Measurements from ENCODE around the gene CIAO2B. TPM values are rescaled to one million over a fixed set of nuclear protein-coding genes. Genes with fewer than 3 reads are reported as not detected.

CIAO2B gene
- total RNA-seq, 4 donors from 2014 or later = 83.1 to 101 (median 95.5) TPM

DNA sequence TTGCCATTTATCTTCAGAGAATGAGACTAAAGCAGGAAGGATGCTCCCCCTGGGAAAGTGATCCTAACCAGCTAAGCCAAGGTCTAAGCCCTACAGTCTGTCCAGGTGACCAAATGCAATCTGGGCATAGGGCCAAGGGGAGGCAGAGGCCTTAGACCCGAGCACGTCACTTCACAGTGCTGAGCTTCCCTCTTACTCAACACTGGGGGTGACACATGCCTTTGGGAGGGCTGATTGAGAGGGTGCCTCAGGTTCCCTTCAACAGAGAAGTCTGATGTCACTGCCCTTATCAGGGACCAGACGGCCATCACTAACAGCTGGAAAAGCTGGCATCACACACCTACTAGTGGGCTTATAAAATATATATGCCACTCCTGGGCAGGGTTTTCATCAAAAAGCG, 4.0 kb downstream of the CIAO2B start:
- Histone ChIP-seq H3K27ac (replicated peaks in 1 of 4) (no peak overlapping the region), H3K27me3 (no peaks in the 10 kb centered on the region), H3K36me3 (peaks cover 0 to 31% (median 15%) of the 10 kb centered on the region in 4 donors), H3K4me1 (peaks cover 35 to 60% (median 52%) of the 10 kb centered on the region in 4 donors), H3K4me3 (no peak overlapping the region), H3K9me3 (no peaks in the 10 kb centered on the region)
- intact Hi-C loops (cut with DNase I) = no loop called here
- DNase-seq (ENCODE audit: extremely low spot score) = no peak
- 54% methylated on average over 4 of the region's 4 CpGs for WGBS
- TF ChIP-seq, protein P1, sequence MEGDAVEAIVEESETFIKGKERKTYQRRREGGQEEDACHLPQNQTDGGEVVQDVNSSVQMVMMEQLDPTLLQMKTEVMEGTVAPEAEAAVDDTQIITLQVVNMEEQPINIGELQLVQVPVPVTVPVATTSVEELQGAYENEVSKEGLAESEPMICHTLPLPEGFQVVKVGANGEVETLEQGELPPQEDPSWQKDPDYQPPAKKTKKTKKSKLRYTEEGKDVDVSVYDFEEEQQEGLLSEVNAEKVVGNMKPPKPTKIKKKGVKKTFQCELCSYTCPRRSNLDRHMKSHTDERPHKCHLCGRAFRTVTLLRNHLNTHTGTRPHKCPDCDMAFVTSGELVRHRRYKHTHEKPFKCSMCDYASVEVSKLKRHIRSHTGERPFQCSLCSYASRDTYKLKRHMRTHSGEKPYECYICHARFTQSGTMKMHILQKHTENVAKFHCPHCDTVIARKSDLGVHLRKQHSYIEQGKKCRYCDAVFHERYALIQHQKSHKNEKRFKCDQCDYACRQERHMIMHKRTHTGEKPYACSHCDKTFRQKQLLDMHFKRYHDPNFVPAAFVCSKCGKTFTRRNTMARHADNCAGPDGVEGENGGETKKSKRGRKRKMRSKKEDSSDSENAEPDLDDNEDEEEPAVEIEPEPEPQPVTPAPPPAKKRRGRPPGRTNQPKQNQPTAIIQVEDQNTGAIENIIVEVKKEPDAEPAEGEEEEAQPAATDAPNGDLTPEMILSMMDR (IDR thresholded peaks at IDR 0.05) = no peak
- TF ChIP-seq EP300 (IDR thresholded peaks at IDR 0.05) (no peak), POLR2A (IDR thresholded peaks at IDR 0.05; ENCODE audit: low read depth) (no peak), POLR2AphosphoS5 (IDR thresholded peaks at IDR 0.05) (no peak)

DNA sequence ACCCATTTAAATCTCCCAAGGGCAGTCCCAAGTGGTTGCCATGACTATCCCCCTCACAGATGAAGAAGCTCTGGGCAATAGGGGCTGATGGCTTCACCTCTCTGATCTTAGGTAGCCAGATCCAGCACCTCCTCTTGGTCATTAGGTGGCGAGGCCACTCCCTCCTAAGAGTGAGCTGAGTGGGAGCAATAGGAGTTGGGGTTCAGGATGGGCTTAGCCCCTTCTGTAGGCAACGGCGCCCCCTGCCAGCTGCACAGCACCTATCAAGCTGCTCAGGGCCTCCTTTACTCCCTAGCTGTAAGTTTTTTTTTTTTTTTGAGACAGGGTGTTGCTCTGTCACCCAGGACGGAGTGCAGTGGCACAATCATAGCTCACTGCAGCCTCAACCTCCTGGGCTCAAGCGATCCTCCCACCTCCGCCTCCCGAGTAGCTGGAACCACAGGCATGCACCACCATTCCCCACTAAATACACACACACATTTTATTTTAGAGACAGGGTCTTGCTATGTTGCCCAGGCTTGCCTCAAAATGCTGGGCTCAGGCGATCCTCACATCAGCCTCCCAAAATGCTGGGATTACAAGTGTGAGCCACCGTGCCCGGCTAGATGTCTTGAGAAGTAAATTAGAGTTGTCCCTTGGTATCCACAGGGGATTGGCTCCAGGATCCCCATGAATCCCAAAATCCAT, 5.4 kb downstream of the CIAO2B start:
- Histone ChIP-seq H3K9me3 (no peaks in the 10 kb centered on the region), H3K27ac (replicated peaks in 1 of 4) (peak overlapping the region in 1 of 4 donors; percentile 37), H3K36me3 (peaks cover 0 to 31% (median 19%) of the 10 kb centered on the region in 4 donors), H3K27me3 (peaks cover 0 to 2% (median 0%) of the 10 kb centered on the region in 4 donors), H3K4me1 (peaks cover 38 to 70% (median 62%) of the 10 kb centered on the region in 4 donors), H3K4me3 (no peak overlapping the region)
- TF ChIP-seq POLR2AphosphoS5 (IDR thresholded peaks at IDR 0.05) = no peak
- TF ChIP-seq, protein P1 (IDR thresholded peaks at IDR 0.05) = peak; percentile 28 to 44 (median 44)
- intact Hi-C loops (cut with DNase I) = loop anchor here (1.0 kb wide), 1 partner anchor 34 kb away; no protein-coding TSS in a partner anchor
- no peak for DNase-seq (ENCODE audit: extremely low spot score)
- 73% methylated on average over 10 of the region's 10 CpGs for WGBS

DNA sequence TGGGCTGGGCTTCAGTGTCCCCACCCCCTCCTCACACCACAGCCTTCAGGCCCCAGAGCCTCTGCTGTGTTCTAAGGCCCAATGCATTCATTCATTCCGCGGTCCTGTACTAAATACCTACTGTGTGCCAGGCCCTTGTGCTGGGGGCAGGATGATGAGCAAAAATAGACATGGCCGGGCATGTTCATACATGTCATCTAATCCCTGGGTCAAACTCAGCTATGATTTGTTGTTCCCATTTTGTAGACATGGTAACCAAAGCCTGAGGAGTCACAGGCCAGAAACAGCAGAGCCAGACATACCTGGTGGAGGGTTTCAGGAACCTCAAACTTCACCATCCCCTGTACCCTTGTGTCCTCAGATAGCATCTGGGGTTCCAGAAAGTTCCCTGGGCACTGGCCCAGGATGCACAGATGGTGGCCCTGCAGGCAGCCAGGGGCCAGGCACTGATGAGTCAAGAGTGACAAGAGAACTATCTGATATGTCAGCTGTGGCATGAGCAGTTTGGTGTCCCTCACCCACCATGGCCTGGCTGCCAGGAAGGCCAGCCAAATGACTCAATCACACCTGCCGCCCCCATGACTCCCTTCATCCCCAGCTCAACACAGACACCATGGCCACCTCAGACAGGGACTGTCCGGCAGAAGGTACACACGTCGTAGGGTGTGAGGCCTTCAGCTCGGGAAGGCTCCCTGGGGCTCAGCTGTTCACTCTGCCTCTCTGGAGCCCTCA, 6.1 kb downstream of the CIAO2B start:
- WGBS = 92% methylated on average over 7 of the region's 8 CpGs
- peaks cover 0 to 31% (median 22%) of the 10 kb centered on the region in 4 donors for H3K36me3 ChIP-seq
- no peaks in the 10 kb centered on the region for H3K9me3 ChIP-seq
- H3K27me3 ChIP-seq = peaks cover 0 to 3% (median 0%) of the 10 kb centered on the region in 4 donors
- intact Hi-C loops (cut with DNase I) = no loop called here
- TF ChIP-seq POLR2AphosphoS5 (IDR thresholded peaks at IDR 0.05) (no peak), EP300 (IDR thresholded peaks at IDR 0.05) (no peak), POLR2A (IDR thresholded peaks at IDR 0.05; ENCODE audit: low read depth) (no peak)
- TF ChIP-seq, protein P1 (IDR thresholded peaks at IDR 0.05) = no peak
- peaks cover 39 to 70% (median 62%) of the 10 kb centered on the region in 4 donors for H3K4me1 ChIP-seq
- no peak for DNase-seq (ENCODE audit: extremely low spot score)
- H3K4me3 ChIP-seq = no peak overlapping the region
- peak overlapping the region in 2 of 4 donors; percentile 37 to 92 for H3K27ac ChIP-seq (replicated peaks in 1 of 4)

DNA sequence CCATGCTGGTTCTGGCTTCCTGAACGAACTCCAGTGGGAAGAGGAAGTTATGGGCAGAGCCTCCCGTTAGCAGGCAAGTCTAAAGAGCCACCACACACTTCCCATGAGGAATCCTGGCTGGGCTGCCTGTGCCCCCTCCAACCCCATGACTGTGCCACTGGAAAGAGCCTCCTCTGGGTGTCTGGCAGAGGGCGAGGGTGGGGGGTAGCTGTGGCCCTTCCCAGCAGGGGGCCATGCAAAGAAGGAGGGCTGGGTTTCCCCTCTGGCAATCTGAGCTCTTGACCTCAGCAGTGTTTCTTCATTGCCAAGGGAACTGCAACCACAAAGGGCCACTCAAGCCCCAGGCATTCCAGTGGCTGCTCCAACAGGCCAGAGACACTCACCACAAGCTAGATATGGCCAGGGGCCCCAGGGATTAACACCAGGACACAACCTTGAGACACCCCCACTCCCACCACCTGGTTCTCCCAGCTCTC, 7.2 kb downstream of the CIAO2B start:
- H3K4me3 ChIP-seq = no peak overlapping the region
- intact Hi-C loops (cut with DNase I) = no loop called here
- WGBS = 60% methylated on average over 2 of the region's 3 CpGs
- H3K27ac ChIP-seq (replicated peaks in 1 of 4) = peak overlapping the region; percentile 92 to 95 (median 93)
- no peaks in the 10 kb centered on the region for H3K9me3 ChIP-seq
- TF ChIP-seq POLR2A (IDR thresholded peaks at IDR 0.05; ENCODE audit: low read depth) = peak; percentile 13
- TF ChIP-seq, protein P1 (IDR thresholded peaks at IDR 0.05) = no peak
- peaks cover 36 to 70% (median 62%) of the 10 kb centered on the region in 4 donors for H3K4me1 ChIP-seq
- peaks cover 3 to 27% (median 18%) of the 10 kb centered on the region in 4 donors for H3K36me3 ChIP-seq
- DNase-seq (ENCODE audit: extremely low spot score) = no peak
- H3K27me3 ChIP-seq = peaks cover 0 to 3% (median 0%) of the 10 kb centered on the region in 4 donors

All from esophagus muscularis mucosa (tissue), 4 donors.